DMS153 treated with DMSO at 0.1 percent for 48 hours (cell line): ENCODE measurements around the gene AMIGO3.
"Not testable (repeated sequence)": the region's sequence is repeated elsewhere in the genome, so short reads cannot be mapped to it uniquely, and the experiment has no call there.

Experiments used
- DNase-seq: peaks from one replicate; lab custom pipeline; 2025; ENCODE audit not compliant: unreplicated experiment; lab: John Stamatoyannopoulos, UW

AMIGO3 gene

GRCh38 chr3:49719214-49719884 lies at the start of gene AMIGO3:
Gene AMIGO3 (minus strand): TSS chr3:49719684. CDS start chr3:49719465, 219 bp downstream.
- peak; percentile 61 for DNase-seq

- DNase-seq: no peak
These were observed 44.5 kb upstream of the AMIGO3 start for GRCh38 chr3:49763981-49764380.

- no peak for DNase-seq
These were observed 42.2 kb upstream of the AMIGO3 start for GRCh38 chr3:49761661-49762060.

GRCh38 chr3:49759226-49759625 lies 39.7 kb upstream of the AMIGO3 start:
- DNase-seq: no peak

- DNase-seq: no peak
These were observed 37.7 kb upstream of the AMIGO3 start for GRCh38 chr3:49757197-49757596.

GRCh38 chr3:49756036-49756435 lies 36.6 kb upstream of the AMIGO3 start:
- DNase-seq: no peak

GRCh38 chr3:49754536-49754935 lies 35.1 kb upstream of the AMIGO3 start:
- DNase-seq: no peak

- DNase-seq: no peak
These were observed 32.0 kb upstream of the AMIGO3 start for GRCh38 chr3:49751501-49751900.

GRCh38 chr3:49750056-49750455 lies 30.6 kb upstream of the AMIGO3 start:
- DNase-seq: no peak

GRCh38 chr3:49748874-49749273 lies 29.4 kb upstream of the AMIGO3 start:
- not testable (repeated sequence) for DNase-seq

GRCh38 chr3:49747792-49748480 lies 28.5 kb upstream of the AMIGO3 start:
- no peak for DNase-seq

- DNase-seq: no peak
These were observed 26.5 kb upstream of the AMIGO3 start for GRCh38 chr3:49745986-49746385.

GRCh38 chr3:49740427-49740826 lies 20.9 kb upstream of the AMIGO3 start:
- no peak for DNase-seq

- no peak for DNase-seq
These were observed 18.7 kb upstream of the AMIGO3 start for GRCh38 chr3:49738067-49738713.

GRCh38 chr3:49734752-49735151 lies 15.3 kb upstream of the AMIGO3 start:
- no peak for DNase-seq

- DNase-seq: no peak
These were observed 14.1 kb upstream of the AMIGO3 start for GRCh38 chr3:49733551-49733950.

GRCh38 chr3:49732597-49732996 lies 13.1 kb upstream of the AMIGO3 start:
- DNase-seq: no peak

GRCh38 chr3:49729966-49730609 lies 10.6 kb upstream of the AMIGO3 start:
- DNase-seq: no peak

GRCh38 chr3:49727924-49728361 lies 8.5 kb upstream of the AMIGO3 start:
- DNase-seq: no peak

- DNase-seq: no peak
These were observed 7.9 kb upstream of the AMIGO3 start for GRCh38 chr3:49727154-49727923.
